SU-DHL-6 (cell line): ENCODE data around the gene CLCNKB.

Experiments
- CTCF ChIP-seq: fragments of 200-600 bp; sonication (generic); IDR thresholded peaks from one replicate; pipeline ENCODE4 v1.5.1; 2017; ENCODE audit warnings: antibody characterized with exemption, mild to moderate bottlenecking, low read length, moderate library complexity; ENCODE audit not compliant: insufficient read depth, poor library complexity, severe bottlenecking
- EZH2phosphoT487 ChIP-seq: fragments of 200-600 bp; sonication (generic), shearing (Covaris generic); conservative IDR thresholded peaks from 2 replicates; pipeline ENCODE4 v1.6.1; 2018; ENCODE audit warnings: mild to moderate bottlenecking, antibody characterized with exemption, low read length, moderate library complexity, mixed read lengths

GRCh38 chr1:16028237-16029002 is 15.2 kb upstream of the CLCNKB start:
- TF ChIP-seq CTCF (no peak), EZH2phosphoT487 (no peak)
